ENCODE data around the gene SLC44A3. TPM values are rescaled to one million over a fixed set of nuclear protein-coding genes. Genes with fewer than 3 reads are reported as not detected.

The SLC44A3 gene
- polyA plus RNA-seq, 3 donors, result not detected

GRCh38 chr1:94865360-94865759 is 45.2 kb downstream of the SLC44A3 start:
- no peaks in the 10 kb centered on the region for H3K36me3 Mint-ChIP-seq
- Histone ChIP-seq H3K9ac (ENCODE audit: insufficient read depth, low read length, poor library complexity, severe bottlenecking) (no peak overlapping the region), H2AFZ (ENCODE audit: insufficient read depth, low read depth, low read length, poor library complexity, severe bottlenecking) (no peak overlapping the region), H3K27me3 (ENCODE audit: control insufficient read depth in 2 of 2, insufficient read depth in 2 of 2, low read length in 2 of 2) (no peaks in the 10 kb centered on the region), H3K9me3 (replicated peaks in 1 of 2; ENCODE audit: control insufficient read depth in 1 of 2, insufficient read depth in 1 of 2, low read length in 2 of 2) (no peaks in the 10 kb centered on the region), H3K36me3 (replicated peaks in 1 of 2; ENCODE audit: control insufficient read depth in 1 of 2, insufficient read depth in 2 of 2, low read length in 2 of 2) (no peaks in the 10 kb centered on the region), H3K4me1 (ENCODE audit: control insufficient read depth in 1 of 2, insufficient read depth in 2 of 2, low read length in 2 of 2) (peaks cover 9 to 12% of the 10 kb centered on the region in 2 donors), H3K4me3 (replicated peaks in 1 of 3; ENCODE audit: low read depth in 2 of 3, low read length in 3 of 3) (no peak overlapping the region), H3K27ac (ENCODE audit: low read depth in 1 of 2, low read length in 2 of 2) (no peak overlapping the region), H4K20me1 (ENCODE audit: insufficient read depth, low read length) (no peaks in the 10 kb centered on the region), H3K4me2 (replicated peaks; ENCODE audit: extremely low read depth, low read length, poor library complexity, severe bottlenecking) (no peak overlapping the region), H3K79me2 (ENCODE audit: insufficient read depth, low read length) (no peaks in the 10 kb centered on the region)
- intact Hi-C loops (cut with micrococcal nuclease), result no loop called here
- no peak overlapping the region for H3K4me3 Mint-ChIP-seq
- WGBS (ENCODE audit: insufficient coverage), result 100% methylated on average over 2 of the region's 4 CpGs
- peaks cover 16% of the 10 kb centered on the region for H3K4me1 Mint-ChIP-seq
- H3K27me3 Mint-ChIP-seq (ENCODE audit: low read depth in 3 of 3), result peaks cover 0 to 5% (median 3%) of the 10 kb centered on the region in 3 donors
- DNase-seq, result no peak
- TF ChIP-seq CTCF (IDR thresholded peaks at IDR 0.05), result no peak
- no peak overlapping the region for H3K27ac Mint-ChIP-seq
- H3K9me3 Mint-ChIP-seq, result no peaks in the 10 kb centered on the region

- no peaks in the 10 kb centered on the region for H3K36me3 ChIP-seq (replicated peaks in 1 of 2; ENCODE audit: control insufficient read depth in 1 of 2, insufficient read depth in 2 of 2, low read length in 2 of 2)
- H3K4me2 ChIP-seq (replicated peaks; ENCODE audit: extremely low read depth, low read length, poor library complexity, severe bottlenecking), result no peak overlapping the region
- H3K4me3 Mint-ChIP-seq, result no peak overlapping the region
- no peak overlapping the region for H2AFZ ChIP-seq (ENCODE audit: insufficient read depth, low read depth, low read length, poor library complexity, severe bottlenecking)
- H3K27me3 ChIP-seq (ENCODE audit: control insufficient read depth in 2 of 2, insufficient read depth in 2 of 2, low read length in 2 of 2), result no peaks in the 10 kb centered on the region
- no peaks in the 10 kb centered on the region for H3K9me3 ChIP-seq (replicated peaks in 1 of 2; ENCODE audit: control insufficient read depth in 1 of 2, insufficient read depth in 1 of 2, low read length in 2 of 2)
- no CpG with 5 or more reads among the region's 4 CpGs for WGBS (ENCODE audit: insufficient coverage)
- H3K79me2 ChIP-seq (ENCODE audit: insufficient read depth, low read length), result no peaks in the 10 kb centered on the region
- H3K9ac ChIP-seq (ENCODE audit: insufficient read depth, low read length, poor library complexity, severe bottlenecking), result no peak overlapping the region
- no peak overlapping the region for H3K27ac ChIP-seq (ENCODE audit: low read depth in 1 of 2, low read length in 2 of 2)
- H3K27me3 Mint-ChIP-seq (ENCODE audit: low read depth in 3 of 3), result peaks cover 0 to 5% (median 5%) of the 10 kb centered on the region in 3 donors
- no peaks in the 10 kb centered on the region for H3K36me3 Mint-ChIP-seq
- TF ChIP-seq CTCF (IDR thresholded peaks at IDR 0.05), result no peak
- no peak for DNase-seq
- peaks cover 9 to 12% of the 10 kb centered on the region in 2 donors for H3K4me1 ChIP-seq (ENCODE audit: control insufficient read depth in 1 of 2, insufficient read depth in 2 of 2, low read length in 2 of 2)
- no peak overlapping the region for H3K27ac Mint-ChIP-seq
- no peak overlapping the region for H3K4me3 ChIP-seq (replicated peaks in 1 of 3; ENCODE audit: low read depth in 2 of 3, low read length in 3 of 3)
- intact Hi-C loops (cut with micrococcal nuclease), result no loop called here
- peaks cover 16% of the 10 kb centered on the region for H3K4me1 Mint-ChIP-seq
- H4K20me1 ChIP-seq (ENCODE audit: insufficient read depth, low read length), result no peaks in the 10 kb centered on the region
- peaks cover 0 to 2% (median 0%) of the 10 kb centered on the region in 7 donors for H3K9me3 Mint-ChIP-seq
These were observed 46.1 kb downstream of the SLC44A3 start for GRCh38 chr1:94866164-94866807.
